ENCODE data around the gene CC2D1A. TPM values are rescaled to one million over a fixed set of nuclear protein-coding genes. Genes with fewer than 3 reads are reported as not detected.

CC2D1A gene
- total and polyA plus RNA-seq, 2 donors (not counting 1 experiment from before 2014, with no cell fraction given) = 34.3 to 47.2 TPM

DNA sequence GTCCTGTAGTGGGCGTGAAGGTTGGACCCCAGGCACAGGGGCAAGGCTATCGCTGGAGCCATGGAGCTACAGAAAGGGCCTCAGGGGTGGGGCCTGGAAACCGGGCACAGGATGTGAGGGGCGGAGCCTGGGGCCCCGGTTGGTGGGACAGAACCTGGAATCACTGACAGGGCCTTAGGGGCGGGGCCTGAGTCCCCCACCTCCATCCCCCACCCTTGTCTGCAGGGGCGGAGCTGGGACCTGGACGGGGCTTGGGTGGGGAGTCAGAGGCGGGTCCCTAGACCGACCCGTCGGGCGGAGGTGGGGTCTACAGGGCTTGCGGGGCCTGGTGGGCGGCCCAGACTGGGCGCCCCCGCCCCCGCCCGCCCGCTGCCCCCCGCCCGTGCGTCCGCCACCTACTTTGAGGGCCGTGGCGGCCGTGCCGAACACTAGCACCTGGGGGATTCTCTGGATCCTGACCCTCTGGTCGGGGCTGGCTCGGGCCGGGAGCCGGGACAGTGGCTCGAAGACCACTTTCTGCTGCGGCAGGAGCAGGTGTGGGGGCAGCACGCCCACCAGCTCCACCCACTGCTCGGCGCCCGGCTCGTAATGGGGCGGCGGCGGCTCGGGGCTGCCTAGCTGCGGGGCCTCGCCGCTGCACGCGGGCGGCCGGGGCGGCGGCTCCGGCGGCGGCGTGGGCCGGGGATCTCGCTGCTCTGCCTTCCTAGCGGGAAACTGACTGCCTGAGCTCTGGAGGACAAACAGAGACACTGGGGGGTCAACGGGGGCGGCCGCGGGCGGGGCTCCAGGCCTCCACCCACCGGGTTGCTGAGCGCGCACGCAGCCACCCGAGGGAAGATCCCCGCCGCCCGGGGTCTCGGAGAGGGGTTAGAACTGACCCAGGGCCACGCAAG, 72.6 kb downstream of the CC2D1A start:
- H3K4me2 ChIP-seq (replicated peaks; ENCODE audit: low read depth, low read length, poor library complexity, severe bottlenecking) = peak overlapping the region; percentile 94
- H3K79me2 ChIP-seq (ENCODE audit: control insufficient read depth, insufficient read depth, low read length) = peaks cover 3% of the 10 kb centered on the region
- TF ChIP-seq EZH2 (IDR thresholded peaks at IDR 0.05; ENCODE audit: borderline replicate concordance, insufficient read depth, low read depth, low read length, poor library complexity, severe bottlenecking) (no peak), CTCF (IDR thresholded peaks at IDR 0.05) (no peak)
- peaks cover 0 to 9% of the 10 kb centered on the region in 2 experiments for H3K36me3 ChIP-seq (replicated peaks in 1 of 2; ENCODE audit: control extremely low read depth in 1 of 2, control insufficient read depth in 1 of 2, extremely low read depth in 1 of 2, insufficient read depth in 2 of 2, low read length in 1 of 2)
- CTCF ChIA-PET = interaction anchor here (0.7 to 1.6 kb wide), 7 partner anchors 8 to 93 kb away, joined by 3 to 6 read pairs (median 3); partner anchors contain the start of genes DCAF15 and IL27RA
- peaks cover 45% of the 10 kb centered on the region for H3K4me1 Mint-ChIP-seq
- H3K9me3 Mint-ChIP-seq (ENCODE audit: insufficient read depth) = no peaks in the 10 kb centered on the region
- H3K27me3 Mint-ChIP-seq = no peaks in the 10 kb centered on the region
- intact Hi-C loops (cut with micrococcal nuclease) = no loop called here
- peak overlapping the region in 1 of 2 donors; percentile 43 for H3K27ac ChIP-seq (ENCODE audit: low read length in 2 of 2)
- H3K27ac Mint-ChIP-seq = peak overlapping the region; percentile 67
- peak overlapping the region in 4 of 5 experiments; percentile 31 to 65 (median 48) for H3K4me3 ChIP-seq (ENCODE audit: control extremely low read depth in 1 of 5, extremely low read depth in 1 of 5, insufficient read depth in 1 of 5, low read depth in 2 of 5, low read length in 4 of 5)
- POLR2A ChIA-PET = interaction anchor here (1.2 to 1.3 kb wide), 2 partner anchors 28 to 53 kb away, joined by 3 read pairs; partner anchors contain the start of genes IL27RA and RFX1
- 18% methylated on average over 69 of the region's 74 CpGs for WGBS (ENCODE audit: insufficient coverage)
- peaks cover 0 to 7% (median 0%) of the 10 kb centered on the region in 4 experiments for H3K27me3 ChIP-seq (replicated peaks in 1 of 4; ENCODE audit: control extremely low read depth in 1 of 4, control insufficient read depth in 3 of 4, insufficient read depth in 4 of 4, low read length in 3 of 4)
- peak overlapping the region; percentile 51 for H3K9ac ChIP-seq (ENCODE audit: low read length)
- H3K9me3 ChIP-seq (ENCODE audit: control extremely low read depth in 1 of 3, control insufficient read depth in 2 of 3, insufficient read depth in 1 of 3, low read length in 2 of 3) = no peaks in the 10 kb centered on the region
- peak; percentile 48 for ATAC-seq (ENCODE audit: low read depth)
- peak; percentile 52 for DNase-seq
- H2AFZ ChIP-seq (ENCODE audit: insufficient read depth, low read depth, low read length, poor library complexity, severe bottlenecking) = peak overlapping the region; percentile 73
- peaks cover 33 to 57% of the 10 kb centered on the region in 2 donors for H3K4me1 ChIP-seq (ENCODE audit: control insufficient read depth in 2 of 2, insufficient read depth in 2 of 2, low read length in 2 of 2)
- no peaks in the 10 kb centered on the region for H4K20me1 ChIP-seq (ENCODE audit: control insufficient read depth, insufficient read depth, low read length, poor library complexity, severe bottlenecking)
- peak overlapping the region; percentile 56 for H3K4me3 Mint-ChIP-seq

Data from B cell (primary cell).